GM21367 (cell line): ENCODE results near the gene UBE2H.

Experiments used
- ATAC-seq: cut with Tn5 transposase; IDR thresholded peaks from one replicate; pipeline ENCODE4 v1.9.1; 2021; ENCODE audit not compliant: unreplicated experiment

UBE2H gene

DNA sequence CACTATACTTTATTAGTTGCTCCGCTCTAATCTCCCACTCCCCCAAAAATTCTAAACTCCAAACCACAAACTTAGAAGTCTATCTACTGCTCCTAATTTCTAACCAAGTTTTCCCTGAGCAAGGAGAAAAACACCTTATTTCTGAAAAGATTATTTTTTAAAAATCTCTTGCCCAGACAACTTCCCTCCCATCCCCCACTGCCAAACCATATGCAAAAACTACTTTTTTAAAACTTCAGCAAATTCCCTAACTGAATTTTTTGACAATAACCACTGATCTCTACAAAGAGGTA is 1.9 kb downstream of the UBE2H start:
- ATAC-seq, result no peak

DNA sequence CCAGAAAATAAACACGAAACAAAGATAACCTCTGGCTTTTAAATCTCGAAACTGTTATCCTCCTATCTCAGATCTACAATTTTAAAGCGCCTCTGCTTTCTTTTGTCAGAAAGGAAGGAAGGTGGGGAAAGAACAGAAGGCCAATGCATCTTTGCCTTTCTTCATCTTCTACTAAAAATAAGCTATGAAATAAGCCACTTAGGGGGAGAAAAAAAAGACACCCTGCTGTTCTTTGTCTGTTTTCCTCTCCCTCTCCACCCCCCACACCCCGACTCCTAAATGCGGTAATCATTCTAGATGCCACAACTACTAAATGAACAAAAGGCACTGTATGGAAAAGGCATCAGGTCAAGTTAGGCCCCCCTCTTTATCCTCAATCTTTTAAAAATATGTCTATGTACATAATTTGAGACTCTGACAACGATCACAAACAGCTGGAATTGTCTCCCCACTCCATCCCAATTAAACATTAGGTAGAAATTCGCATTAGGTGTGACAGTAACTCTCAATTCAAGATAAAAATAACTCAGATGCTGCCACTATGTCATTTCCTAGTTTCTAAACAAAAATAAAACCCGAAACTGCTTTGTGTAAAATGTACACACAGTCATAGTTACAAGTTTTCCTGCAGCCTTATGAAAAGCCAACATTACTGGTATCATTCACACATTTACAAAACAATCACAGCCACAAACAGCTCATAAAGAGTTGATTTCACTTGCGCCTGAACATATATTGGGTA is 2.4 kb downstream of the UBE2H start:
- no peak for ATAC-seq

DNA sequence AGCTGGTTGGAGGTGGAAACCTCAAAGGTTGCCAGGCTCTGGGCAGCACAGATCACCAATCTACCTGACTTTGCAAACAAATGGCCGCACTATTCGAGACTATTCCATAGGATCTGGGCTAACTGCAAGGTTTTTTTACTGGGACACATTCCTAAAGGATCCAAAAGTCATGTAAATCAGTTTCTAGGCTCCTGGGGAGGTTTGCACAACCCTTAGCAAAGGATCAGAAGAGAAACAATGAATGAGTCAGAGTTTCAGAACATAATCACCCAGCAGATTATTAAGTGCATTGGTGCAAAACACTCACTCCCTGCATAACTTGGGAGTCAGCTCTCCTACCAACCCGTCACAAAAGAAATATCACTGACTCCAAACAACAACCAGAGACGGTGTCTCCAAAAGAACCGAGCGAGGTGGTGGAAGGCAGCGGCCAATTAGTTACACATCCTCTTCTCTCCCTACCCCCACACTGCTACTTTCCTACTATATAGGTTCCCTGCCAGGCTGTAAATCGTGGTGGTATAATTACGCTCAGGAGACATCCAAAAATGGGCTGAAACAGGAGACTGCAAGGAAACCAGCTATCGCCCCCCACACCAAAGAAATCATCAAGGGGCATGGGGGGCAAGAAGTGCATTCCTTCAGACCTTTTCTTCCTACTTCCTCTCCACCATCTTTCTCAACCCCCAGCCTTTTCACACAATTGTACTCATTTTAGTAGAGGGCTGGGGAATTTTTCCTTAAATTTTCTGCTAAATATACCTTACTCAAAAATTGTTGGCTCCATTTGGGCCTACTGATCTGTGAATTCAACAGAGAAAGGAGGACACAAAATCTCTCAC is 3.2 kb downstream of the UBE2H start:
- ATAC-seq, result peak; percentile 9

DNA sequence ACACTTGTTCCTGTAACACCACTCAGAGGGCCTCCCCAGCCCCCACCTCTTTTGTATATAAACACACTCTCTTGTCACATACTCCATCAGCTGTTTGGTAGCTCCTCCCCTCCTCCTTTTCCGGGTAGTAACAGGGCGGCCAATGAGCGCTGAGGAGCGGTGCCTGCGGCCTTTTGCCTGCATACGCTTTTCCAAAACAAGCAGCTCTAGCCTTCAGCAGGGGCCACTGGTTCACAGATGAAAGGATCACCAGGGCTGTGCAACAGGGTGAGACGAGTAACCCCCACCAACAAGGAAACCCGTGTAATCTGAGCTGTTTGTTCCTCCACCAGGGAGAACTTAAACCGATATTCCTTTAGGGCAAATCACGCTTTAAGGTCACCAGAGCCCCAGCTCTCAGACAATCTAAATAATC is 3.9 kb downstream of the UBE2H start:
- peak; percentile 47 for ATAC-seq

GRCh38 chr7:129948338-129948737 is 4.4 kb downstream of the UBE2H start:
- ATAC-seq, result no peak

- ATAC-seq, result no peak
Measured at GRCh38 chr7:129947701-129948100, 5.1 kb downstream of the UBE2H start.

GRCh38 chr7:129947049-129947448 is 5.7 kb downstream of the UBE2H start:
- ATAC-seq, result no peak

DNA sequence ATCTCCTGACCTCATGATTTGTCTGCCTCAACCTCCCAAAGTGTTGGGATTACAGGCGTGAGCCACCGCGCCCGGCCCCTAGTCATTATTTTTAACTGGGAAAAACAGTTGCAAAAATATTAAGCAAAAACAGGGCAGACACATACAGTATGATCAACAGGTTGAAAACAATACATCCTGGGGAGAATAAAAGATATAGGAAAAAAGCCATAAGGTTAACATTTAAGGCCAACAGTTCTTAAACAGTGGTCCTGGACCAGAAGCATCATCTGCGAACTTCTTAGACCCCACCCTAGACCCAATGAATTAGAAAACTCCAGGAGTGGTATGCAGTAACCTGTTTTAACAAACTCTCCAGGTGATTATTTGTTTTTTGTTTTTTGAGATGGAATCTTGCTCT is 6.5 kb downstream of the UBE2H start:
- ATAC-seq, result no peak

DNA sequence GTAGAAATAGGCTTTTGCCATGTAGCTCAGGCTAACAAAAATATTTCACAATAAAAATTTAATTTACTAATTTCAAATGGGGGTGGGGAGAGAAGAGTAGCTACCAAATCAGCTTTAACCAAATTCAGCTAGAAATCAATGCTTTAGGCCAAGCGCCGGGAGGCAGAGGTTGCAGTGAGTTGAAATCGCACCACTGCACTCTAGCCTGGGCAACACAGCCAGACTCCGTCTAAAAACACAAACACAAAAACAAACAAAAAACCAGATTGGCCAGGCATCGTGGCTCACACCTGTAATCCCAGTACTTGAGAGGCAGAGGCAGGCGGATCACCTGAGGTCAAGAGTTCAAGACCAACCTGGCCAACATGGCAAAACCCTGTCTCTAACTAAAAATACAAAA is 9.4 kb downstream of the UBE2H start:
- ATAC-seq, result no peak

GRCh38 chr7:129940329-129940728 is 12.4 kb downstream of the UBE2H start:
- no peak for ATAC-seq

- ATAC-seq, result no peak
Measured at GRCh38 chr7:129939881-129940280, 12.9 kb downstream of the UBE2H start.

GRCh38 chr7:129933627-129934026 is 19.1 kb downstream of the UBE2H start:
- ATAC-seq, result no peak

DNA sequence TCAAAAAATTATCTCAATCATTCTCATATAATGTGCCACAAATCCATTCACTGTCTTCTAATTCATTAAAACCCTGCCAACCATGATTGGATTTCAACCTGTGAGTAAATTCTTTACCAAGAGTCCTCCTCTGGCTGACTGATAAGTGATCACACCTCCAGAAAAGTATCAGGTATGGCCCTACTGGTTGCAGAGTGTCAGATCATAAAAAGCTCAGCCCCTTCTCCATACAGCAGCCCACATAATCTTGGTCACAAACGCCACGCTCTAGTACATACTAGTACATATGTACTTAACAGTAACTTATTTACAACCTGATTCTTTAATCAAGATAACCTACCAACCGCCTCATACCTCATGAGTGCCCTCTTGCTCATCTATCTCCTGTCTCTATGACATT is 26.1 kb downstream of the UBE2H start:
- ATAC-seq, result no peak

DNA sequence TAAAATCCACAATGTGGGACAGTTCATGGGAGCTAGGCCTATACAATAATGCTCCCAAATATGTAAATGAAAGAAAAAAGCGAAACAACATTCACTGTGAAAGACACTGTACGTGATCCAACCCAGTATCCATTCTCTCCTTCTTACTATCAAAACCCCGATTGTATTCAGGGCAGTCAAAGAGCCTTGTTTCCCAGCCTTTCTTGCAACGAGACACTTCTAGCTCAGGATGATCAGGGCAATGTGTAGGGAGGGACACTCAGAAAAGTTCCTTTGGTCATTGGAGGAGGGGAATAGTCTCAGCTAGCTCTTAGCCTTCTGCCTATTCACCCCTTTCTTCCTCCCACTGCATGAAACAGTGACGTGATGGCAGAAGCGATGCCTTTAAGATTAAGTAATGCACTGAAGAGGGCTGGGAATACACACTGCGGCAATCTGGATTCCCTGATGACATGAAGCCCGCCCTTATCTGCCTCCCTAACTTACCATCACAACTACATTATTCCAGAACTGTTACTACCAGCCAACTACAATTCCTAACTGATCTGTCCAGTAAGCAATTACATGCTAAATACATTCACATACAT is 27.3 kb downstream of the UBE2H start:
- no peak for ATAC-seq

DNA sequence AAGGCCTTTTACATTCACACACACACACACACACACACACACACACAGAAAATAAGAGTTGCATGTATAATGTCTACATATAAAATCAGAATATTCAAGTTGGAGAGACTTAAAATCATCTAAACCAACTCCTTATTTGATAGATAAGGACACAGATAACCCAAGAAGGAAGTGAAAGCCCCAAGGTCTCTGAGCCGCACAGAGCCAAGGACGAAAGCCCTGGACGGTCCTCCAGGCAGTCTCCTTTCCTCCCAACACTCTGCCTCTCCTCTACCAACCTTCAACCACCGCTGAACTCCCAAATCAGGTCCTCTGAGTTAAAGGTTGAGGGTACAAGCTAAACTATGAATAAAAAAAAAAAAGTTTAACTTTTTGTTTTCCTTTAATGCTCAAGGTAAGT is 28.2 kb downstream of the UBE2H start:
- ATAC-seq, result no peak

- ATAC-seq, result no peak
Measured at GRCh38 chr7:129923709-129924108, 29.1 kb downstream of the UBE2H start.

GRCh38 chr7:129919492-129919891 is 33.3 kb downstream of the UBE2H start:
- no peak for ATAC-seq

GRCh38 chr7:129918922-129919321 is 33.8 kb downstream of the UBE2H start:
- no peak for ATAC-seq

GRCh38 chr7:129917934-129918333 is 34.8 kb downstream of the UBE2H start:
- no peak for ATAC-seq

- no peak for ATAC-seq
Measured at GRCh38 chr7:129914536-129915272, 38.1 kb downstream of the UBE2H start.

- ATAC-seq, result no peak
Measured at GRCh38 chr7:129913428-129913827, 39.3 kb downstream of the UBE2H start.

GRCh38 chr7:129911790-129912189 is 41.0 kb downstream of the UBE2H start:
- ATAC-seq, result no peak
